ENCODE measurements around the gene ZNF493.
A peak's percentile ranks its signal among the peaks of the same experiment; 100 is the strongest.

ZNF493 gene

DNA sequence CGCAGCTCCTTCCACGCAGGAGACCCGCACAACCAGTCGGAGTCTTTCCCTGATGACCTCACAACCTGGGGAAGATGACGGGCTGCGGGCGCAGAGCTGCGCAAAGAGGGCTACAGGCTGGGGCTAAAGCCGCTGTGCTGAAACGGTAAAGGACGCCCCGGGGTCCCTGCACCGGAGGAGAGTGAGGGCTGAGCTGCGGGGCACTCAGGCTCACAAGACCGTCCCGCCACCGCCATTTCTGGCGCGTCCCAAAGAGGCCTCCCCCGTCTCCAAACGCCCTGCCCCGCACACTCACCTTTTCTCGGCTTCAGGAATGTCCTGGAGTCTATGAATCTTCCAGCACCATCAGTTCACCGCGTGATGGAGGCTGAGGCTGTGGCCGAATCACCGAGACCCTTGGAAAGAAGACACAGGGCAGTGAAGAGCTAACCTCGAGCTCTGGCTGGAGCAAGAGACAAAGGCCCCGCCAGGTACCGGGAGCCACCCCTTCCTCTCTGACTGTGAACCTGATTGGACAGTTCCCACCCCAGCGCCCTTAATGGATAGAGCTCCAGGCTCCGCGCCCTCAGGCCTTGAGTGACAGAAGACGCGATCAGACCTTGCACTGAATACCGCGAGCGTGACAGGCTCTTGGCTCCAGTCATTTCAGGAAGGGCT is 66.6 kb downstream of the ZNF493 start:
- peak; percentile 29 for DNase-seq (ENCODE audit: low read depth)

DNA sequence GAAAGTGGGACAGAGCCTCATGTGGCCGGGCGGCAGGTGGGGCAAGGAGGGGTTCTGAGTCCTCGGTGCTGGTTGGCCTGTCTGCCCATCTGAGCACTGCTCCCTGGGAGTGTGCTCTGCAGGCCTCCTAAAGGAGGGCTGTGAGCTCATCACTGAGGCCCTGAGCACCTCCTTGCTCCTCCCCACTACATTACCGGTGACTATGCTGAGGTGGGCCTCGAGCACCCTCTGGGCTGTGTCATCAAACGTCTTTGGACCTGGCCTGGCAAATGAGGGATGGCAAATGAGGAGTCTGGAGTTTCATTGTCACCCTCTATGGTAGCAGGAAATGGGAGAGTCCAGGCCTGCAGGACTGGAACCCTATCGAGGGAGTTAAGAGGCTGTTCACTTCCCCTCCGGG is 69.7 kb downstream of the ZNF493 start:
- no peak for DNase-seq (ENCODE audit: low read depth)

- no peak for DNase-seq (ENCODE audit: low read depth)
These were observed 71.9 kb downstream of the ZNF493 start for GRCh38 chr19:21468791-21469190.

- DNase-seq (ENCODE audit: low read depth): no peak
These were observed 75.6 kb downstream of the ZNF493 start for GRCh38 chr19:21472507-21472906.

DNA sequence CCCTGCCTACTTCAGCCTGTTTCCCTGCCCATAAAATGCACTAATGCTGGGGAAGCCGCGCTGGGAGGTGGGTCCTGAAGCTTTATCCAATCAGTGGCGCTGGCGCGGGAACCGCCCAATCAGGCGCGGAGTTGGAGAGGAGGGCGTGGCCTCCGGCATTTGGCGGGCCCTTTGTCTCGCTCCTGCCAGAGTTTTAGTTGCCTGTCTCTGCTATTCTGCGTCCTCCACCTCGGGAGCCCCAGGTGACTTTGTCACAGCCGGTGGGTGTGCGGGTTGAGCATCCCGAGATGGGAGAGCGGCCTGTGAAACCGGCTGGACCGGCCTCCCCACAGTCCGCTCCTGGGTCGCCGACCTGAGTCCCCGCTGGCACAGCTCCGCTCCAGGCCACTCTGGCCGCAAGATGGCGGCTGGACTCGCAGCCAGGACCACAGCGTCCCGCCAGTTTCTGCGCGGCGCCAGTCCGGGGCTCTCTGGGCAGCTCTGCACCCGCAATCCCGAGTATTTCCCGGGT is 77.8 kb downstream of the ZNF493 start:
- DNase-seq (ENCODE audit: low read depth): peak; percentile 79
